RWPE2 (cell line): ENCODE results near the gene RHO.

ENCODE experiments used
- ATAC-seq: fragments of 200-7000 bp; cut with Tn5 transposase; 3 replicates; pipeline ENCODE4 v1.9.1; 2021; ENCODE audit warnings: low read depth
- DNase-seq: peaks from one replicate; pipeline ENCODE4 v3.0.0-alpha.2; 2020; ENCODE audit warnings: low spot score
- H3K27ac ChIP-seq: fragments of 450-650 bp; 2 replicates; pipeline ENCODE4 v1.5.1; 2017; ENCODE audit warnings: mild to moderate bottlenecking; ENCODE audit not compliant: poor library complexity, severe bottlenecking
- H3K27me3 ChIP-seq: fragments of 250-450 bp; sonication (Bioruptor Pico); 2 replicates; pipeline ENCODE4 v1.5.1; 2021; ENCODE audit warnings: mild to moderate bottlenecking, moderate library complexity; ENCODE audit not compliant: insufficient read depth, poor library complexity, severe bottlenecking
- H3K36me3 ChIP-seq: fragments of 250-450 bp; sonication (Bioruptor Pico); 2 replicates; pipeline ENCODE4 v1.5.1; 2020; ENCODE audit warnings: low read depth, mild to moderate bottlenecking, moderate library complexity
- H3K4me1 ChIP-seq: fragments of 250-450 bp; sonication (Bioruptor Pico); 2 replicates; pipeline ENCODE4 v1.5.1; 2021; ENCODE audit warnings: mild to moderate bottlenecking, moderate library complexity; ENCODE audit not compliant: insufficient read depth, poor library complexity, severe bottlenecking
- H3K4me3 ChIP-seq: fragments of 250-450 bp; sonication (Bioruptor Pico); 2 replicates; pipeline ENCODE4 v1.5.1; 2021; ENCODE audit warnings: mild to moderate bottlenecking, moderate library complexity; ENCODE audit not compliant: severe bottlenecking
- H3K9me3 ChIP-seq: fragments of 250-450 bp; sonication (Bioruptor Pico); 2 replicates; pipeline ENCODE4 v1.5.1; 2021; ENCODE audit warnings: mild to moderate bottlenecking, moderate library complexity; ENCODE audit not compliant: severe bottlenecking
- CTCF ChIP-seq: fragments of 450-650 bp; IDR thresholded peaks from one replicate; pipeline ENCODE4 v1.5.1; 2017; ENCODE audit warnings: mild to moderate bottlenecking, moderate library complexity; ENCODE audit not compliant: poor library complexity, severe bottlenecking

The RHO gene

DNA sequence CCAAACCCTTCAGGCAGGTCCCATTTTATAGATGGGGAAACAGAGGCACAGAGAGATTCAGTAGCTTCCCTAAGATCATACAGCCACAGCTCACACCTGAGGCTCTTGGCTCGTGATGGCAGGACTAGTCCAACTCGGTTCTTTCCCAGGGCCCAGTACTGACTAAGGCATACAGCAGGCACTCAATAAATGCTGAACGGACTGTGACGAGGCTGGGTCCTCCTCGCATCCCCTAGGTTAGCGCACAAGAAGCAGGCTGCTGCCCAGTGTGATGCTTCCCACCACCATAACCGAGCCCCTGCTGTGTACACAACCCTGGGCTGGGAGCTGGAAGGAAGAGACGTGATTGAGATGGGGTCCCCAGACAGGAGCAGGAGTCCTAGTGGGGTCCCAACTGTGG lies 53.2 kb downstream of the RHO start:
- Histone ChIP-seq H3K9me3 (no peaks in the 10 kb centered on the region), H3K4me1 (no peaks in the 10 kb centered on the region), H3K27me3 (no peaks in the 10 kb centered on the region), H3K4me3 (no peak overlapping the region), H3K27ac (no peak overlapping the region), H3K36me3 (no peaks in the 10 kb centered on the region)
- DNase-seq (no peak), ATAC-seq (no peak)
- TF ChIP-seq CTCF = no peak

GRCh38 chr3:129582799-129583198 lies 54.4 kb downstream of the RHO start:
- no peak for DNase-seq
- Histone ChIP-seq H3K27ac (no peak overlapping the region), H3K27me3 (no peaks in the 10 kb centered on the region), H3K4me3 (no peak overlapping the region), H3K9me3 (no peaks in the 10 kb centered on the region), H3K36me3 (no peaks in the 10 kb centered on the region), H3K4me1 (peaks cover 6% of the 10 kb centered on the region)
- ATAC-seq = no peak
- no peak for TF ChIP-seq CTCF

- DNase-seq = no peak
Measured at GRCh38 chr3:129583289-129583688, 54.9 kb downstream of the RHO start.

GRCh38 chr3:129584631-129585030 lies 56.2 kb downstream of the RHO start:
- Histone ChIP-seq H3K27me3 (no peaks in the 10 kb centered on the region), H3K27ac (no peak overlapping the region), H3K36me3 (no peaks in the 10 kb centered on the region), H3K4me3 (no peak overlapping the region), H3K4me1 (peaks cover 7% of the 10 kb centered on the region), H3K9me3 (no peaks in the 10 kb centered on the region)
- TF ChIP-seq CTCF = no peak
- DNase-seq (no peak), ATAC-seq (no peak)

More at GRCh38 chr3:129583289-129583688, 54.9 kb downstream of the RHO start:
- no peaks in the 10 kb centered on the region for H3K36me3 ChIP-seq
- H3K4me1 ChIP-seq = peaks cover 7% of the 10 kb centered on the region
- no peaks in the 10 kb centered on the region for H3K27me3 ChIP-seq
- no peak overlapping the region for H3K27ac ChIP-seq
- no peak overlapping the region for H3K4me3 ChIP-seq
- no peaks in the 10 kb centered on the region for H3K9me3 ChIP-seq
- TF ChIP-seq CTCF = no peak
- ATAC-seq = no peak
